OCI-LY7 (cell line): Measurements from ENCODE around the gene SERPINH1. TPM values are rescaled to one million over a fixed set of nuclear protein-coding genes. Genes with fewer than 3 reads are reported as not detected.

ENCODE experiments used
- BruUV-seq: library from RNA; stranded (reverse); fragments of 400-500 nt; replicated peaks from 2 replicates; lab custom pipeline; 2021; lab: Mats Ljungman, UMichigan
- CTCF ChIA-PET: fragments of 300-600 bp; sonication (Branson Sonifier 250); formaldehyde crosslinking; loops from one replicate; lab custom pipeline; 2022; ENCODE audit warnings: antibody characterized with exemption; ENCODE audit not compliant: unreplicated experiment; lab: Charles Lee
- POLR2A ChIA-PET: fragments of 300-600 bp; sonication (Branson Sonifier 250); formaldehyde crosslinking; loops from one replicate; lab custom pipeline; 2022; ENCODE audit warnings: antibody characterized with exemption; lab: Charles Lee
- DNase-seq: peaks from one replicate; pipeline ENCODE4 v3.0.0-alpha.2; 2015; ENCODE audit warnings: low spot score
- H2AFZ ChIP-seq: fragments of 200-600 bp; sonication (generic), shearing (Covaris generic); 2 replicates; pipeline ENCODE4 v1.6.1; 2014; ENCODE audit warnings: mild to moderate bottlenecking, antibody characterized with exemption, low read length, moderate library complexity
- H3K27ac ChIP-seq: fragments of 200-600 bp; sonication (generic); 2 replicates; pipeline ENCODE4 v1.5.1; 2014; ENCODE audit warnings: mixed run types, low read depth, mild to moderate bottlenecking, moderate library complexity, low read length, inconsistent platforms; ENCODE audit not compliant: poor library complexity, severe bottlenecking
- H3K36me3 ChIP-seq: fragments of 200-600 bp; sonication (generic); 2 replicates; pipeline ENCODE4 v1.6.1; 2014; ENCODE audit warnings: mild to moderate bottlenecking, antibody characterized with exemption, low read length, moderate library complexity, mixed read lengths; ENCODE audit not compliant: insufficient read depth
- H3K4me1 ChIP-seq: fragments of 200-600 bp; sonication (generic); 2 replicates; pipeline ENCODE4 v1.5.1; 2014; ENCODE audit warnings: mild to moderate bottlenecking, low read length; ENCODE audit not compliant: insufficient read depth, poor library complexity, severe bottlenecking
- H3K4me2 ChIP-seq: fragments of 200-600 bp; sonication (generic); 2 replicates; pipeline ENCODE4 v1.6.1; 2014; ENCODE audit warnings: mild to moderate bottlenecking, low read length
- H3K4me3 ChIP-seq: fragments of 200-600 bp; sonication (generic); 2 replicates; pipeline ENCODE4 v1.5.1; 2014; ENCODE audit warnings: mild to moderate bottlenecking, low read depth, low read length; ENCODE audit not compliant: poor library complexity, severe bottlenecking
- H3K79me2 ChIP-seq: fragments of 200-600 bp; sonication (generic); 2 replicates; pipeline ENCODE4 v1.6.1; 2016; ENCODE audit warnings: low read depth, mild to moderate bottlenecking, low read length, moderate library complexity, mixed read lengths; ENCODE audit not compliant: insufficient read depth
- H3K9me2 ChIP-seq: fragments of 200-600 bp; sonication (generic); 2 replicates; pipeline ENCODE4 v1.6.1; 2016; ENCODE audit warnings: mild to moderate bottlenecking, low read length, mixed read lengths; ENCODE audit not compliant: insufficient read depth
- H3K9me3 ChIP-seq: fragments of 200-600 bp; sonication (generic); 2 replicates; pipeline ENCODE4 v1.6.1; 2014; ENCODE audit warnings: mild to moderate bottlenecking, mixed run types, low read length, mixed read lengths
- H4K20me1 ChIP-seq: fragments of 200-600 bp; sonication (generic); 2 replicates; pipeline ENCODE4 v1.6.1; 2014; ENCODE audit warnings: mild to moderate bottlenecking, antibody characterized with exemption, low read length, moderate library complexity, mixed read lengths; ENCODE audit not compliant: insufficient read depth
- CTCF ChIP-seq: fragments of 200-600 bp; sonication (generic); conservative IDR thresholded peaks from 2 replicates; pipeline ENCODE4 v1.5.1; 2014; ENCODE audit warnings: mild to moderate bottlenecking, antibody characterized with exemption, low read length, moderate library complexity, mixed read lengths
- EZH2phosphoT487 ChIP-seq: fragments of 200-600 bp; sonication (generic); IDR thresholded peaks from 2 replicates; pipeline ENCODE4 v1.6.1; 2018; ENCODE audit warnings: low read depth, borderline replicate concordance, mild to moderate bottlenecking, mixed run types, antibody characterized with exemption, low read length, moderate library complexity, mixed read lengths
- intact Hi-C: fragments of 100-400 bp; cut with micrococcal nuclease; formaldehyde crosslinking; loops from one replicate; pipeline ENCODE4 v1.10.0; 2022; ENCODE audit not compliant: unreplicated experiment
- total RNA-seq, 2 experiments: library from RNA; depleted of rRNA in 1 of 2; stranded (reverse); fragments of >200 nt in 1 of 2; shearing (Covaris generic) in 1 of 2; gene quantifications; 2 replicates each; pipeline ENCODE4 v1.2.3, GENCODE V29; 2014 to 2022

The SERPINH1 gene
- total RNA-seq, 2 experiments from 2014 or later = not detected

GRCh38 chr11:75606099-75606498, 44.0 kb downstream of the SERPINH1 start:
- intact Hi-C loops = no loop called here
- Histone ChIP-seq H4K20me1 (no peaks in the 10 kb centered on the region), H3K4me1 (no peaks in the 10 kb centered on the region), H3K9me3 (no peaks in the 10 kb centered on the region), H3K4me3 (no peak overlapping the region), H2AFZ (no peak overlapping the region), H3K79me2 (no peaks in the 10 kb centered on the region), H3K9me2 (no peaks in the 10 kb centered on the region), H3K4me2 (no peak overlapping the region), H3K27ac (no peak overlapping the region), H3K36me3 (no peaks in the 10 kb centered on the region)
- ChIA-PET CTCF (no interaction called here), POLR2A (no interaction called here)
- TF ChIP-seq CTCF (no peak), EZH2phosphoT487 (no peak)
- BruUV-seq = no TSS peak
- DNase-seq = no peak

DNA sequence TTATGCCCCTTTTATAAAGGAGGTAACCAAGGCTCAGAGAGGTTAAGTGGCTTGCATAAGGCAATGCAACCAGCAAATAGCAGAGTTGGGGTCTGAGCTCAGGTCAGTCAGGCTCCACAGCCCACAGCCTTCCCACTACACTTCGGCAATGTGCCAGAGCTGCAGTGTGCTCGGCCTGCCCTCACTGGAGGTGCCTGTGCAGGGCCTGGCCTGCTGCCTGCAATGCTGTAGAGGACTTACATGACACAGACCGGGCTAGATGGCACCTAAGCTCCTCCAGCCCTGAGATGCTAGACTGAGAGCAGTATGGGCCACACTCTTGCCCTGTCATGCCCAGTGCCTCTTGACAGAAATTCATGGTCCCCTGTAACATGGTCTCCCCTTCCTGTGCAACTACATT, 49.8 kb downstream of the SERPINH1 start:
- Histone ChIP-seq H3K4me1 (no peaks in the 10 kb centered on the region), H3K36me3 (no peaks in the 10 kb centered on the region), H2AFZ (no peak overlapping the region), H4K20me1 (no peaks in the 10 kb centered on the region), H3K9me2 (no peaks in the 10 kb centered on the region), H3K4me2 (no peak overlapping the region), H3K79me2 (no peaks in the 10 kb centered on the region), H3K27ac (no peak overlapping the region), H3K4me3 (no peak overlapping the region), H3K9me3 (no peaks in the 10 kb centered on the region)
- CTCF ChIA-PET = no interaction called here
- BruUV-seq = no TSS peak
- POLR2A ChIA-PET = no interaction called here
- no peak for DNase-seq
- TF ChIP-seq EZH2phosphoT487 (no peak), CTCF (no peak)
- intact Hi-C loops = no loop called here

GRCh38 chr11:75615751-75616150, 53.7 kb downstream of the SERPINH1 start:
- ChIA-PET CTCF (no interaction called here), POLR2A (interaction anchor here (0.6 kb wide), 2 partner anchors 50 to 515 kb away, joined by 4 read pairs; no protein-coding TSS in a partner anchor)
- H3K27ac ChIP-seq = no peak overlapping the region
- no peak overlapping the region for H2AFZ ChIP-seq
- no peaks in the 10 kb centered on the region for H3K79me2 ChIP-seq
- H3K36me3 ChIP-seq = no peaks in the 10 kb centered on the region
- H3K9me3 ChIP-seq = no peaks in the 10 kb centered on the region
- DNase-seq = no peak
- BruUV-seq = no TSS peak
- H3K9me2 ChIP-seq = no peaks in the 10 kb centered on the region
- no peak overlapping the region for H3K4me2 ChIP-seq
- H4K20me1 ChIP-seq = no peaks in the 10 kb centered on the region
- H3K4me1 ChIP-seq = no peaks in the 10 kb centered on the region
- no peak for TF ChIP-seq CTCF
- no peak for TF ChIP-seq EZH2phosphoT487
- intact Hi-C loops = no loop called here
- H3K4me3 ChIP-seq = no peak overlapping the region
